Suppressor macrophage treated with lipopolysaccharide for 1 hour (primary cell): Measurements from ENCODE around the gene ZFP36.
"Not testable (repeated sequence)": the region's sequence is repeated elsewhere in the genome, so short reads cannot be mapped to it uniquely, and the experiment has no call there.

Source experiments
- DNase-seq, 3 donors: peaks; one replicate each; pipeline ENCODE4 v3.0.0-alpha.2; 2020 to 2022

Gene ZFP36

GRCh38 chr19:39406656-39407409 is at the start of gene ZFP36:
TSS of gene ZFP36 (plus strand) at chr19:39406847. CDS start at chr19:39406905, 58 bp downstream.
- DNase-seq = peak; percentile 92 to 97 (median 96)

GRCh38 chr19:39359026-39359425 is 47.6 kb upstream of the ZFP36 start:
- no peak for DNase-seq

GRCh38 chr19:39360599-39360998 is 46.0 kb upstream of the ZFP36 start:
- no peak for DNase-seq

- DNase-seq = peak; percentile 14 to 42 (median 42)
These were observed 43.7 kb upstream of the ZFP36 start for GRCh38 chr19:39362682-39363657.

- DNase-seq = no peak
These were observed 42.7 kb upstream of the ZFP36 start for GRCh38 chr19:39363901-39364457.

GRCh38 chr19:39365531-39365930 is 41.1 kb upstream of the ZFP36 start:
- DNase-seq = no peak

GRCh38 chr19:39369200-39369599 is 37.4 kb upstream of the ZFP36 start:
- no peak for DNase-seq

- DNase-seq = no peak
These were observed 35.9 kb upstream of the ZFP36 start for GRCh38 chr19:39370735-39371134.

- no peak for DNase-seq
These were observed 34.4 kb upstream of the ZFP36 start for GRCh38 chr19:39372047-39372802.

GRCh38 chr19:39372941-39373340 is 33.7 kb upstream of the ZFP36 start:
- DNase-seq = no peak

- DNase-seq = no peak
These were observed 30.7 kb upstream of the ZFP36 start for GRCh38 chr19:39375929-39376328.

- DNase-seq = no peak
These were observed 29.0 kb upstream of the ZFP36 start for GRCh38 chr19:39377373-39378362.

- not testable (repeated sequence) for DNase-seq
These were observed 27.3 kb upstream of the ZFP36 start for GRCh38 chr19:39379366-39379765.

GRCh38 chr19:39379865-39380396 is 26.7 kb upstream of the ZFP36 start:
- no peak for DNase-seq

GRCh38 chr19:39380521-39381502 is 25.8 kb upstream of the ZFP36 start:
- DNase-seq = no peak

GRCh38 chr19:39381910-39382611 is 24.6 kb upstream of the ZFP36 start:
- DNase-seq = no peak

- no peak for DNase-seq
These were observed 23.4 kb upstream of the ZFP36 start for GRCh38 chr19:39382991-39383828.
